ENCODE measurements around the gene COL16A1. TPM values are rescaled to one million over a fixed set of nuclear protein-coding genes. Genes with fewer than 3 reads are reported as not detected.
A peak's percentile ranks its signal among the peaks of the same experiment; 100 is the strongest.

Gene COL16A1
- total RNA-seq, result under 1 TPM; 0.17 to 0.47 TPM

GRCh38 chr1:31703431-31704270 lies at the start of gene COL16A1:
COL16A1 (minus strand) TSS chr1:31704017; CDS start chr1:31702193, 1,824 bp downstream.
- H3K9me3 Mint-ChIP-seq, result no peaks in the 10 kb centered on the region
- intact Hi-C loops (cut with micrococcal nuclease), result loop anchor here (2.0 kb wide), 1 partner anchor 85 kb away; no protein-coding TSS in a partner anchor
- peaks cover 38% of the 10 kb centered on the region for H3K4me1 Mint-ChIP-seq (ENCODE audit: low read depth)
- no peaks in the 10 kb centered on the region for H3K36me3 Mint-ChIP-seq (ENCODE audit: low read depth)
- CTCF ChIA-PET, result interaction anchor here (0.6 to 2.8 kb wide), 5 partner anchors 13 to 139 kb away, joined by 3 to 16 read pairs (median 4); no protein-coding TSS in a partner anchor
- H3K27me3 Mint-ChIP-seq (ENCODE audit: low read depth), result peaks cover 34% of the 10 kb centered on the region
- DNase-seq, result no peak
- peak within 1 kb of the TSS; percentile 16 for H3K4me3 Mint-ChIP-seq
- no peak within 1 kb of the TSS for H3K27ac Mint-ChIP-seq

GRCh38 chr1:31752952-31753475 lies 49.2 kb upstream of the COL16A1 start:
- no peak overlapping the region for H3K27ac Mint-ChIP-seq
- H3K9me3 Mint-ChIP-seq, result no peaks in the 10 kb centered on the region
- intact Hi-C loops (cut with micrococcal nuclease), result no loop called here
- no peaks in the 10 kb centered on the region for H3K4me1 Mint-ChIP-seq (ENCODE audit: low read depth)
- DNase-seq, result no peak
- no peaks in the 10 kb centered on the region for H3K27me3 Mint-ChIP-seq (ENCODE audit: low read depth)
- no peak overlapping the region for H3K4me3 Mint-ChIP-seq
- no peaks in the 10 kb centered on the region for H3K36me3 Mint-ChIP-seq (ENCODE audit: low read depth)
- CTCF ChIA-PET, result no interaction called here

GRCh38 chr1:31752258-31752657 lies 48.4 kb upstream of the COL16A1 start:
- H3K27ac Mint-ChIP-seq, result no peak overlapping the region
- no peak overlapping the region for H3K4me3 Mint-ChIP-seq
- no peaks in the 10 kb centered on the region for H3K36me3 Mint-ChIP-seq (ENCODE audit: low read depth)
- DNase-seq, result no peak
- CTCF ChIA-PET, result interaction anchor here (1.4 kb wide), 1 partner anchor 10 kb away, joined by 4 read pairs; no protein-coding TSS in a partner anchor
- H3K27me3 Mint-ChIP-seq (ENCODE audit: low read depth), result no peaks in the 10 kb centered on the region
- intact Hi-C loops (cut with micrococcal nuclease), result no loop called here
- no peaks in the 10 kb centered on the region for H3K9me3 Mint-ChIP-seq
- H3K4me1 Mint-ChIP-seq (ENCODE audit: low read depth), result no peaks in the 10 kb centered on the region

GRCh38 chr1:31751822-31752241 lies 48.0 kb upstream of the COL16A1 start:
- H3K4me1 Mint-ChIP-seq (ENCODE audit: low read depth), result no peaks in the 10 kb centered on the region
- DNase-seq, result no peak
- intact Hi-C loops (cut with micrococcal nuclease), result no loop called here
- no peaks in the 10 kb centered on the region for H3K36me3 Mint-ChIP-seq (ENCODE audit: low read depth)
- CTCF ChIA-PET, result interaction anchor here (1.4 kb wide), 1 partner anchor 10 kb away, joined by 4 read pairs; no protein-coding TSS in a partner anchor
- no peaks in the 10 kb centered on the region for H3K9me3 Mint-ChIP-seq
- H3K27me3 Mint-ChIP-seq (ENCODE audit: low read depth), result no peaks in the 10 kb centered on the region
- H3K4me3 Mint-ChIP-seq, result no peak overlapping the region
- H3K27ac Mint-ChIP-seq, result no peak overlapping the region

GRCh38 chr1:31750858-31751510 lies 47.2 kb upstream of the COL16A1 start:
- H3K36me3 Mint-ChIP-seq (ENCODE audit: low read depth), result no peaks in the 10 kb centered on the region
- no peak overlapping the region for H3K27ac Mint-ChIP-seq
- CTCF ChIA-PET, result interaction anchor here (0.6 to 1.4 kb wide), 3 partner anchors 11 to 47 kb away, joined by 3 to 4 read pairs (median 4); no protein-coding TSS in a partner anchor
- intact Hi-C loops (cut with micrococcal nuclease), result no loop called here
- no peaks in the 10 kb centered on the region for H3K9me3 Mint-ChIP-seq
- no peak for DNase-seq
- H3K4me1 Mint-ChIP-seq (ENCODE audit: low read depth), result no peaks in the 10 kb centered on the region
- H3K27me3 Mint-ChIP-seq (ENCODE audit: low read depth), result no peaks in the 10 kb centered on the region
- no peak overlapping the region for H3K4me3 Mint-ChIP-seq

- CTCF ChIA-PET, result interaction anchor here (0.6 kb wide), 1 partner anchor 46 kb away, joined by 3 read pairs; no protein-coding TSS in a partner anchor
- no peak overlapping the region for H3K4me3 Mint-ChIP-seq
- DNase-seq, result no peak
- no peaks in the 10 kb centered on the region for H3K4me1 Mint-ChIP-seq (ENCODE audit: low read depth)
- H3K27me3 Mint-ChIP-seq (ENCODE audit: low read depth), result no peaks in the 10 kb centered on the region
- intact Hi-C loops (cut with micrococcal nuclease), result no loop called here
- H3K36me3 Mint-ChIP-seq (ENCODE audit: low read depth), result no peaks in the 10 kb centered on the region
- H3K9me3 Mint-ChIP-seq, result no peaks in the 10 kb centered on the region
- H3K27ac Mint-ChIP-seq, result no peak overlapping the region
These were observed 46.2 kb upstream of the COL16A1 start for GRCh38 chr1:31749785-31750735.

- H3K27ac Mint-ChIP-seq, result no peak overlapping the region
- DNase-seq, result no peak
- CTCF ChIA-PET, result interaction anchor here (1.7 kb wide), 1 partner anchor 41 kb away, joined by 3 read pairs; no protein-coding TSS in a partner anchor
- intact Hi-C loops (cut with micrococcal nuclease), result no loop called here
- H3K27me3 Mint-ChIP-seq (ENCODE audit: low read depth), result no peaks in the 10 kb centered on the region
- H3K9me3 Mint-ChIP-seq, result no peaks in the 10 kb centered on the region
- H3K36me3 Mint-ChIP-seq (ENCODE audit: low read depth), result no peaks in the 10 kb centered on the region
- no peak overlapping the region for H3K4me3 Mint-ChIP-seq
- no peaks in the 10 kb centered on the region for H3K4me1 Mint-ChIP-seq (ENCODE audit: low read depth)
These were observed 44.5 kb upstream of the COL16A1 start for GRCh38 chr1:31748365-31748764.

GRCh38 chr1:31747304-31747703 lies 43.5 kb upstream of the COL16A1 start:
- Mint-ChIP-seq H3K36me3 (ENCODE audit: low read depth) (no peaks in the 10 kb centered on the region), H3K9me3 (no peaks in the 10 kb centered on the region), H3K27me3 (ENCODE audit: low read depth) (no peaks in the 10 kb centered on the region), H3K27ac (no peak overlapping the region), H3K4me3 (no peak overlapping the region), H3K4me1 (ENCODE audit: low read depth) (no peaks in the 10 kb centered on the region)
- no peak for DNase-seq
- CTCF ChIA-PET, result interaction anchor here (0.6 to 1.7 kb wide), 2 partner anchors 33 to 42 kb away, joined by 3 read pairs; no protein-coding TSS in a partner anchor
- intact Hi-C loops (cut with micrococcal nuclease), result no loop called here

- H3K36me3 Mint-ChIP-seq (ENCODE audit: low read depth), result no peaks in the 10 kb centered on the region
- no peaks in the 10 kb centered on the region for H3K4me1 Mint-ChIP-seq (ENCODE audit: low read depth)
- CTCF ChIA-PET, result interaction anchor here (0.6 to 1.9 kb wide), 6 partner anchors 11 to 408 kb away, joined by 3 to 5 read pairs (median 4); partner anchors contain the start of gene PEF1
- intact Hi-C loops (cut with micrococcal nuclease), result no loop called here
- H3K27ac Mint-ChIP-seq, result no peak overlapping the region
- H3K4me3 Mint-ChIP-seq, result no peak overlapping the region
- no peaks in the 10 kb centered on the region for H3K9me3 Mint-ChIP-seq
- H3K27me3 Mint-ChIP-seq (ENCODE audit: low read depth), result no peaks in the 10 kb centered on the region
- no peak for DNase-seq
These were observed 42.9 kb upstream of the COL16A1 start for GRCh38 chr1:31746687-31747086.

GRCh38 chr1:31745946-31746670 lies 42.3 kb upstream of the COL16A1 start:
- Mint-ChIP-seq H3K4me3 (no peak overlapping the region), H3K27me3 (ENCODE audit: low read depth) (no peaks in the 10 kb centered on the region), H3K27ac (no peak overlapping the region), H3K4me1 (ENCODE audit: low read depth) (no peaks in the 10 kb centered on the region), H3K36me3 (ENCODE audit: low read depth) (no peaks in the 10 kb centered on the region), H3K9me3 (no peaks in the 10 kb centered on the region)
- CTCF ChIA-PET, result interaction anchor here (0.6 to 1.9 kb wide), 16 partner anchors 11 to 408 kb away, joined by 3 to 14 read pairs (median 3); partner anchors contain the start of genes PEF1 and SPOCD1
- intact Hi-C loops (cut with micrococcal nuclease), result loop anchor here (1.0 to 2.0 kb wide), 2 partner anchors 32 to 81 kb away; no protein-coding TSS in a partner anchor
- DNase-seq, result no peak
